Heart left ventricle (tissue), 16 donors: ENCODE measurements around the gene CHRNG. TPM values are rescaled to one million over a fixed set of nuclear protein-coding genes. Genes with fewer than 3 reads are reported as not detected.

Source experiments
- ATAC-seq, 4 donors: fragments of 200-7000 bp; cut with Tn5 transposase; one replicate each; pipeline ENCODE4 v1.9.1; 2020 to 2022; ENCODE audit warnings: moderate library complexity in 4 of 4, mild to moderate bottlenecking in 3 of 4, moderate number of reproducible peaks in 1 of 4
- DNase-seq, 5 donors: peaks; one replicate each; pipeline ENCODE4 v3.0.0-alpha.2; 2020
- H3K27ac ChIP-seq, 12 donors: fragments of 200-600 bp; sonication (generic) in 4 of 12; one replicate each; pipeline versions ENCODE4 v1.5.0 to v1.8.0; 2016 to 2022; ENCODE audit warnings: mild to moderate bottlenecking in 2 of 12
- H3K27me3 ChIP-seq, 9 donors: fragments of 200-600 bp; sonication (generic) in 2 of 9; one replicate each; pipeline versions ENCODE4 v1.5.1 to v1.8.0; 2016 to 2022; ENCODE audit warnings: mild to moderate bottlenecking in 3 of 9
- H3K36me3 ChIP-seq, 9 donors: fragments of 200-600 bp; sonication (generic) in 2 of 9; one replicate each; pipeline versions ENCODE4 v1.5.0 to v1.8.0; 2018 to 2022; ENCODE audit warnings: mild to moderate bottlenecking in 2 of 9
- H3K4me1 ChIP-seq, 12 donors: fragments of 200-600 bp; sonication (generic) in 4 of 12; one replicate each; pipeline versions ENCODE4 v1.5.0 to v1.8.0; 2016 to 2022; ENCODE audit warnings: mild to moderate bottlenecking in 3 of 12
- H3K4me3 ChIP-seq, 12 donors: fragments of 200-600 bp; sonication (generic) in 4 of 12; one replicate each; pipeline versions ENCODE4 v1.5.0 to v1.8.0; 2017 to 2022; ENCODE audit warnings: mild to moderate bottlenecking in 9 of 12, moderate library complexity in 4 of 12
- H3K9me3 ChIP-seq, 12 donors: fragments of 200-600 bp; sonication (generic) in 4 of 12; one replicate each; pipeline versions ENCODE4 v1.5.0 to v1.8.0; 2016 to 2022; ENCODE audit warnings: mild to moderate bottlenecking in 1 of 12
- CTCF ChIP-seq, 12 donors: fragments of 200-600 bp; sonication (generic) in 4 of 12; IDR thresholded peaks; one replicate each; pipeline versions ENCODE4 v1.5.0 to v1.8.0; 2018 to 2022; ENCODE audit warnings: antibody characterized with exemption in 12 of 12, mild to moderate bottlenecking in 5 of 12
- POLR2A ChIP-seq, 2 donors: fragments of 450-650 bp; IDR thresholded peaks; one replicate each; pipeline ENCODE4 v1.6.1; 2017; ENCODE audit warnings: antibody characterized with exemption in 2 of 2, mild to moderate bottlenecking in 2 of 2, moderate library complexity in 2 of 2
- WGBS, 4 donors: extraction: QIAGEN DNeasy Blood & Tissue Kit in 2 of 4; methylation state at CpG; one replicate each; pipeline versions ENCODE4 v1.1.5 to v1.1.7; 2013 to 2018; 5-methylcytosine and 5-hydroxymethylcytosine counted together
- intact Hi-C, 10 donors: fragments of 100-400 bp; cut with DNase I; formaldehyde crosslinking; loops; one replicate each; pipeline versions ENCODE4 v1.11.1 to v1.14.2; 2022
- polyA plus RNA-seq, 2 donors: library from polyadenylated mRNA; stranded (reverse); fragments of 200-250 nt; gene quantifications; one replicate each; pipeline ENCODE4 v1.2.3, GENCODE V29; 2013
- total RNA-seq, 9 donors: library from RNA; depleted of rRNA in 2 of 9; stranded (reverse); fragments of >200 nt in 2 of 9; fragmentation: NEBNext Ultra II Directional in 3 of 9; extraction: Animal tissue kit (Norgen Biotek cat#: 25700) in 3 of 9; gene quantifications; one replicate each; pipeline versions ENCODE4 v1.1.0 to v1.2.4, GENCODE V29; 2016 to 2023
- donor health status: ischemic (EF 13 %, LVEDD 7.1; RV severe dilation, severe dysfunction).
- donor health status: healthy with polysubstance abuse.
- donor health status: DM: no; HTN: yes; CAD: no.
- donor health status: DM: no; HTN: no; CAD: no.
- donor health status: ischemic (EF 25% LVEDD 6.9; RV normal size, moderate dysfunction).
- donor health status: ischemic (EF 25% LVEDD 5.7; RV mildly dilated, moderate dysfunction).
- donor health status: healthy.
- donor health status: DM: yes; HTN: yes; CAD: no.
- donor health status: ischemic (EF 35%, LVEDD 5.7; RV mildly dilated, moderate dysfunction).
- donor health status: nonischemic (EF 11% LVEDD 7.7; RV severe dilation, severe dysfunction).
- donor health status: DM: yes; HTN: yes; CAD: no.
- donor health status: PGD.
- donor health status: ischemic (EF 29% LVEDD 5.4; RV normal size, mild dysfunction).
- donor health status: nonischemic (EF 23%, LVEDD 6.1; RV moderate dilation, normal function).

The CHRNG gene
- total and polyA plus RNA-seq, 11 donors: not detected

- intact Hi-C loops: loop anchor here (2.0 to 10.0 kb wide), 6 partner anchors 71 to 619 kb away; no protein-coding TSS in a partner anchor
- WGBS, 4 donors: 13 to 24% (median 15%) methylated on average over 13 to 16 of the region's 16 CpGs
- no peak for DNase-seq
- Histone ChIP-seq H3K27me3 (peaks cover 30 to 63% (median 47%) of the 10 kb centered on the region in 9 donors), H3K4me1 (peaks cover 0 to 44% (median 21%) of the 10 kb centered on the region in 12 donors), H3K27ac (no peak overlapping the region), H3K9me3 (no peaks in the 10 kb centered on the region), H3K4me3 (peak overlapping the region in 9 of 12 donors; percentile 4 to 51 (median 39)), H3K36me3 (no peaks in the 10 kb centered on the region)
- ATAC-seq: no peak
- TF ChIP-seq POLR2A (IDR thresholded peaks at IDR 0.05) (no peak), CTCF (IDR thresholded peaks at IDR 0.05) (no peak)
Observed at GRCh38 chr2:232523402-232523681, 16.1 kb upstream of the CHRNG start.

- Histone ChIP-seq H3K9me3 (no peaks in the 10 kb centered on the region), H3K27me3 (peaks cover 30 to 63% (median 47%) of the 10 kb centered on the region in 9 donors), H3K4me3 (peak overlapping the region; percentile 4 to 51 (median 38)), H3K36me3 (no peaks in the 10 kb centered on the region), H3K27ac (no peak overlapping the region), H3K4me1 (peaks cover 0 to 44% (median 21%) of the 10 kb centered on the region in 12 donors)
- intact Hi-C loops: loop anchor here (2.0 to 10.0 kb wide), 6 partner anchors 72 to 619 kb away; no protein-coding TSS in a partner anchor
- peak in 3 of 4 donors; percentile 25 to 51 (median 36) for ATAC-seq
- peak in 6 of 12 donors; percentile 11 to 47 (median 28) for TF ChIP-seq CTCF (IDR thresholded peaks at IDR 0.05)
- TF ChIP-seq POLR2A (IDR thresholded peaks at IDR 0.05): no peak
- DNase-seq: peak in 3 of 5 donors; percentile 37 to 50 (median 40)
- WGBS, 4 donors: 1 to 3% (median 2%) methylated on average over 33 to 75 of the region's 75 CpGs
Observed at GRCh38 chr2:232523682-232524597, 15.6 kb upstream of the CHRNG start.

GRCh38 chr2:232524771-232525170, 14.7 kb upstream of the CHRNG start:
- Histone ChIP-seq H3K4me1 (peaks cover 0 to 44% (median 21%) of the 10 kb centered on the region in 12 donors), H3K27ac (no peak overlapping the region), H3K9me3 (no peaks in the 10 kb centered on the region), H3K27me3 (peaks cover 30 to 61% (median 47%) of the 10 kb centered on the region in 9 donors), H3K36me3 (no peaks in the 10 kb centered on the region), H3K4me3 (peak overlapping the region in 1 of 12 donors; percentile 36)
- DNase-seq: no peak
- WGBS, 4 donors: 70 to 89% (median 74%) methylated on average over 4 to 6 of the region's 6 CpGs
- no peak for TF ChIP-seq POLR2A (IDR thresholded peaks at IDR 0.05)
- no peak for TF ChIP-seq CTCF (IDR thresholded peaks at IDR 0.05)
- no peak for ATAC-seq
- intact Hi-C loops: loop anchor here (5.0 to 10.0 kb wide), 5 partner anchors 72 to 620 kb away; no protein-coding TSS in a partner anchor

- no peaks in the 10 kb centered on the region for H3K9me3 ChIP-seq
- intact Hi-C loops: loop anchor here in 4 of 10 donors (10.0 kb wide), 1 partner anchor 620 kb away; no protein-coding TSS in a partner anchor
- H3K27me3 ChIP-seq: peaks cover 30 to 58% (median 43%) of the 10 kb centered on the region in 9 donors
- ATAC-seq (no peak), DNase-seq (peak in 1 of 5 donors; percentile 14)
- H3K36me3 ChIP-seq: no peaks in the 10 kb centered on the region
- peaks cover 0 to 44% (median 21%) of the 10 kb centered on the region in 12 donors for H3K4me1 ChIP-seq
- no peak for TF ChIP-seq CTCF (IDR thresholded peaks at IDR 0.05)
- no peak for TF ChIP-seq POLR2A (IDR thresholded peaks at IDR 0.05)
- 80 to 100% (median 84%) methylated on average over 1 to 14 of the region's 14 CpGs for WGBS, 4 donors
- no peak overlapping the region for H3K4me3 ChIP-seq
- H3K27ac ChIP-seq: no peak overlapping the region
Observed at GRCh38 chr2:232525199-232525598, 14.3 kb upstream of the CHRNG start.
